Stimulated activated naive B cell treated with anti-CD40 and anti-IgM and Interleukin-4, amounts not matched to agents 10 μg/mL and 1 μg/mL and 100 μg/mL, for 72 hours (primary cell): Measurements from ENCODE around the gene POLR3K.
"Not testable (repeated sequence)": the region's sequence is repeated elsewhere in the genome, so short reads cannot be mapped to it uniquely, and the experiment has no call there.

Source experiments
- ATAC-seq, 2 donors: fragments of 150-1000 bp; cut with Tn5 transposase; replicated peaks; 2 replicates each; pipeline ENCODE4 v1.10.0; 2021; ENCODE audit warnings: moderate library complexity in 1 of 2
- DNase-seq: peaks from one replicate; pipeline ENCODE4 v3.0.0; 2021
- H3K27ac Mint-ChIP-seq: one replicate; pipeline ENCODE4 v1.8.0; 2022; ENCODE audit warnings: mild to moderate bottlenecking, mixed read lengths
- H3K27me3 Mint-ChIP-seq, 2 donors: one replicate each; pipeline ENCODE4 v1.8.0; 2022; ENCODE audit warnings: mixed read lengths in 2 of 2
- H3K36me3 Mint-ChIP-seq, 2 donors: one replicate each; pipeline ENCODE4 v1.8.0; 2022; ENCODE audit warnings: mixed read lengths in 2 of 2, mild to moderate bottlenecking in 1 of 2
- H3K4me1 Mint-ChIP-seq, 2 donors: one replicate each; pipeline ENCODE4 v1.8.0; 2022; ENCODE audit warnings: mixed read lengths in 2 of 2, mild to moderate bottlenecking in 1 of 2
- H3K4me3 Mint-ChIP-seq, 2 donors: one replicate each; pipeline ENCODE4 v1.8.0; 2022; ENCODE audit warnings: mild to moderate bottlenecking in 2 of 2, mixed read lengths in 2 of 2, moderate library complexity in 1 of 2
- H3K9me3 Mint-ChIP-seq, 2 donors: one replicate each; pipeline ENCODE4 v1.8.0; 2022; ENCODE audit warnings: mixed read lengths in 2 of 2, mild to moderate bottlenecking in 1 of 2

POLR3K gene

GRCh38 chr16:50769-51591 is 2.4 kb downstream of the POLR3K start:
- DNase-seq: no peak
- peak overlapping the region; percentile 55 to 92 for H3K4me3 Mint-ChIP-seq
- H3K36me3 Mint-ChIP-seq: peaks cover 29 to 42% of the 10 kb centered on the region in 2 donors

DNA sequence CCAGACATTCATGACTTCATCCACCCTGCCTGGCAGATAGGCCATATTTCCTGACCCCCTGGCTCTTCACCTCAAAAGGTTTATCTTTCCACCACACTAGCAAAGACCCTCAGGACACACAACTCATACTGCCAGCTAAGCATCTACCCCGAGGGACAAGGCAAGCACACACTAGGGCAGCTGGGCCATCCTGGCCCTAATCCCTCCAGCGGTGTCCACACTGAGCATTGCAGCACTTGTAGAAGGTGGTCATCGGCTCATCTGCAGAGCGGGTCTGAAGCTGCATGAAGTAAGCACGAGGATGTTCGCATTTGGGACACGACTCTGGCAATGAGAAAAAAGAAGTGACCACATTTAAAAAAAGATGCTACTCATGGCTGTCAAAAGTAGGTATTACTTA is 6.2 kb downstream of the POLR3K start:
- ATAC-seq (no peak), DNase-seq (no peak)
- H3K27ac Mint-ChIP-seq: peak overlapping the region; percentile 28
- H3K9me3 Mint-ChIP-seq: no peaks in the 10 kb centered on the region
- peaks cover 53 to 68% of the 10 kb centered on the region in 2 donors for H3K36me3 Mint-ChIP-seq
- peaks cover 20 to 26% of the 10 kb centered on the region in 2 donors for H3K4me1 Mint-ChIP-seq
- no peaks in the 10 kb centered on the region for H3K27me3 Mint-ChIP-seq
- H3K4me3 Mint-ChIP-seq: no peak overlapping the region

More at GRCh38 chr16:50769-51591, 2.4 kb downstream of the POLR3K start:
- Mint-ChIP-seq H3K9me3 (no peaks in the 10 kb centered on the region), H3K27me3 (no peaks in the 10 kb centered on the region), H3K4me1 (peaks cover 15 to 29% of the 10 kb centered on the region in 2 donors), H3K27ac (no peak overlapping the region)
- no peak for ATAC-seq

GRCh38 chr16:46510-46909 is 6.9 kb downstream of the POLR3K start:
- ATAC-seq, H3K4me3 Mint-ChIP-seq, H3K27ac Mint-ChIP-seq, H3K9me3 Mint-ChIP-seq, DNase-seq, H3K27me3 Mint-ChIP-seq: not testable (repeated sequence)
- Mint-ChIP-seq H3K36me3 (peaks cover 56 to 74% of the 10 kb centered on the region in 2 donors), H3K4me1 (peaks cover 22 to 31% of the 10 kb centered on the region in 2 donors)

DNA sequence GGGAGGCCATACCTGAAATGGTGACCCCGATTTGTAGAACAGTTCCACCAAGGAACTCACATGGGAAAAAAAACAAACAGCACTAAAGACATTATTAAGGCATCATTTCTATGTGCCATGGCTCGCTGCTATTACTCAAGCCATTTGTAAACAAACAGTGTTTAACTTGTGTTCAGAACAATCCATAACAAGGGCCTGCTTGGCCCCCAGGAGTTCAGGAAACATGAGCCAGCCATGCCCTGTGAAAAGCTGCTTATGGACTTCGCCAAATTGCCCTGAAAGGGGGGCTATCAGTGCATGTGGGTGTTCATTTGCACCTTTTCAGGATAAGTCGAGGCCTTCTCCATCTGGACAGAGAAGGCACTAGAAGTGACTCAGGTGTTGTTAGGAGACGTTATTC is 8.0 kb downstream of the POLR3K start:
- no peak for DNase-seq
- Mint-ChIP-seq H3K9me3 (no peaks in the 10 kb centered on the region), H3K27ac (no peak overlapping the region), H3K4me3 (no peak overlapping the region), H3K4me1 (peaks cover 22 to 25% of the 10 kb centered on the region in 2 donors), H3K27me3 (no peaks in the 10 kb centered on the region), H3K36me3 (peaks cover 51 to 71% of the 10 kb centered on the region in 2 donors)
- no peak for ATAC-seq

- ATAC-seq: no peak
- no peaks in the 10 kb centered on the region for H3K27me3 Mint-ChIP-seq
- no peak overlapping the region for H3K27ac Mint-ChIP-seq
- no peak for DNase-seq
- peaks cover 47 to 67% of the 10 kb centered on the region in 2 donors for H3K36me3 Mint-ChIP-seq
- no peak overlapping the region for H3K4me3 Mint-ChIP-seq
- peaks cover 18 to 25% of the 10 kb centered on the region in 2 donors for H3K4me1 Mint-ChIP-seq
- H3K9me3 Mint-ChIP-seq: no peaks in the 10 kb centered on the region
Measured at GRCh38 chr16:44655-45054, 8.8 kb downstream of the POLR3K start.

- peaks cover 31 to 38% of the 10 kb centered on the region in 2 donors for H3K4me1 Mint-ChIP-seq
- H3K27ac Mint-ChIP-seq: no peak overlapping the region
- no peak for ATAC-seq
- no peak for DNase-seq
- no peaks in the 10 kb centered on the region for H3K9me3 Mint-ChIP-seq
- H3K36me3 Mint-ChIP-seq: peaks cover 46 to 71% of the 10 kb centered on the region in 2 donors
- H3K27me3 Mint-ChIP-seq: no peaks in the 10 kb centered on the region
- no peak overlapping the region for H3K4me3 Mint-ChIP-seq
Measured at GRCh38 chr16:43294-43693, 10.1 kb downstream of the POLR3K start.

DNA sequence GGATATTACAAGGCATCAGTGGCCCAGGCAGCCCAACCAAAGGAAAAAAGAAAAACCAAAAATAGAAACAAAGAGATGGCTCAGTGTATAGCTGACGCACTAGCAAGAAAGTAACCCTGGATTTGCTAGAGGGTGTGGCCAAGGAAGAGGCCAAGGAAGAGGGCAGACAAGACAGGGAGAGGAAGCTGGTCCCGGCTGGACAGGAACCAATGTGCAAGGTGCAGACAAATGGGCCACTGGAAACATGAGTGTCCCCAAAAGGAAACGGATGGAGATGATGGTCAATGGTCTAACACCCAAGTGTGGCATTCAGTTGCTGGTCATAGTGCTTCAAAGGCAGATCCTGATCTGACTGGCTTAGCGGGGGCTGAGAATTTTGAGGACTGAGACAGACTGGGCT is 10.7 kb downstream of the POLR3K start:
- peaks cover 44 to 73% of the 10 kb centered on the region in 2 donors for H3K36me3 Mint-ChIP-seq
- peaks cover 37 to 41% of the 10 kb centered on the region in 2 donors for H3K4me1 Mint-ChIP-seq
- ATAC-seq (no peak), DNase-seq (no peak)
- no peaks in the 10 kb centered on the region for H3K27me3 Mint-ChIP-seq
- peak overlapping the region; percentile 72 for H3K27ac Mint-ChIP-seq
- H3K4me3 Mint-ChIP-seq: no peak overlapping the region
- H3K9me3 Mint-ChIP-seq: no peaks in the 10 kb centered on the region

DNA sequence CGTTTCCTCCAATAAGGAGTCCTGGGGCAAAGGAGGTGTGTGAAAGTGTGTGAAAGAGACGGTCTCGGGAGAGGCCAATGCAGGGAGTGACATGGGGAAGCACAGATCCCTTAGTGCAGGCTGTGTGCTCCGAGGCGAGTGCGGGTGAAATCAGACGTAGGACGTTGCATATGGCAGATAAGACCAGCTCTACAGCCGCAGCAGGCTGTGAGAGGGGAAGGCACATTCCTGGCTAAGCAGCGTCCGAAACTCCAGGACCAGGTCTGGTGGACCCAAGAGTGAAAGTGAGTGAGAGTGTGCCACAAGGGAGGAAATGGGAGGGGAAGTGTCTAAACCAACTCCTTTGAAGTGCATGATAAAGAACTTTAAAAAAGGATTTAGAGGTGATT is 11.3 kb downstream of the POLR3K start:
- H3K27me3 Mint-ChIP-seq: no peaks in the 10 kb centered on the region

GRCh38 chr16:41439-42068 is 11.9 kb downstream of the POLR3K start:
- DNase-seq: no peak
- H3K4me3 Mint-ChIP-seq: no peak overlapping the region
- H3K9me3 Mint-ChIP-seq: no peaks in the 10 kb centered on the region
- H3K27me3 Mint-ChIP-seq: no peaks in the 10 kb centered on the region
- H3K4me1 Mint-ChIP-seq: peaks cover 45 to 49% of the 10 kb centered on the region in 2 donors
- H3K36me3 Mint-ChIP-seq: peaks cover 40 to 71% of the 10 kb centered on the region in 2 donors
- H3K27ac Mint-ChIP-seq: peak overlapping the region; percentile 47
- ATAC-seq: no peak

More for the DNA sequence above, 11.3 kb downstream of the POLR3K start:
- H3K36me3 Mint-ChIP-seq: peaks cover 40 to 70% of the 10 kb centered on the region in 2 donors
- peak overlapping the region; percentile 2 for H3K27ac Mint-ChIP-seq
- peaks cover 42 to 44% of the 10 kb centered on the region in 2 donors for H3K4me1 Mint-ChIP-seq
- ATAC-seq (no peak), DNase-seq (no peak)
- H3K9me3 Mint-ChIP-seq: no peaks in the 10 kb centered on the region
- H3K4me3 Mint-ChIP-seq: no peak overlapping the region

GRCh38 chr16:38941-39892 is 14.2 kb downstream of the POLR3K start:
- Mint-ChIP-seq H3K4me3 (peak overlapping the region; percentile 26 to 36), H3K27me3 (no peaks in the 10 kb centered on the region), H3K4me1 (peaks cover 67 to 68% of the 10 kb centered on the region in 2 donors), H3K27ac (peak overlapping the region; percentile 81), H3K36me3 (peaks cover 28 to 66% of the 10 kb centered on the region in 2 donors), H3K9me3 (no peaks in the 10 kb centered on the region)
- ATAC-seq (peak; percentile 90 to 92), DNase-seq (peak; percentile 78)

DNA sequence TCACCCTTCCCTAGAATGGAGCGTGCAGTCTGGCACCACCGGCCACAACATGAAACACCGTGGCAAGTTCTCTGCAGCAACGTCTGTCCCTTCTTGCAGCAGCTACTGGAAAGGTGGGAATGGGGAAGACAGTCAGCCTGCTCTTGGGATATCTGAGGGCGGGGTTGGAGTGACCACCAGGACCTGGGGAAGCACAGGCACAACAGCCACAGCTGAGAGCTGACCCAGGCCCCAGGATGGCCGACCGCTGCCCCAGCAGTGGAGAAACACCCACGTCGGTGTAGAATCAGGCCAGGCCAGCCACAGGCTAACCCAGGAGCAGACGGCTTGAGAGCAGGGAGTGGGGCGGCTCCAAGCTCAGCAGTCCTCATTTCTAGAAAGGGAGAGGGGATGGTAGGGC is 15.2 kb downstream of the POLR3K start:
- not testable (repeated sequence) for ATAC-seq, H3K27me3 Mint-ChIP-seq, DNase-seq, H3K9me3 Mint-ChIP-seq
- Mint-ChIP-seq H3K27ac (peak overlapping the region; percentile 89), H3K4me3 (peak overlapping the region in 1 of 2 donors; percentile 27), H3K36me3 (peaks cover 25 to 64% of the 10 kb centered on the region in 2 donors), H3K4me1 (peaks cover 73 to 77% of the 10 kb centered on the region in 2 donors)

DNA sequence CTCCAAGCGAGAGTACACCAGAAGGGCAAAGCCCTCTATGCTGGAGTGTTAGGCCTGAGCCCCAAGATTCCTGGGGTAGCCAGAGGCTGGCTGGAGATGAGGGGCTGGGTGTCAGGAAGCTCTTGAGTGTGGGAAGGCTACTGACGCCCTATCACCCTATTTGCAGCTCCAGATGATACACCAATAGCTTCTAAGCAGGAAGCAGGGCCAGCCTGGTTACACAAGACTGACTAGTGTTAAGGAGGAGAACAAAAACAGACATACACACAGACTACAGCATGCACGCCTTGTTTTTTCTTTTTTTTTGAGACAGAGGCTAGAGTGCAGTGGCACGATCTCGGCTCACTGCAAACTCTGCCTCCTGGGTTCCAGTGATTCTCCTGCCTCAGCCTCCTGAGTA is 15.9 kb downstream of the POLR3K start:
- Mint-ChIP-seq H3K4me3 (no peak overlapping the region), H3K4me1 (peaks cover 68 to 74% of the 10 kb centered on the region in 2 donors), H3K27ac (peak overlapping the region; percentile 89), H3K9me3 (no peaks in the 10 kb centered on the region), H3K27me3 (no peaks in the 10 kb centered on the region), H3K36me3 (peaks cover 19 to 57% of the 10 kb centered on the region in 2 donors)
- ATAC-seq: no peak
- DNase-seq: no peak

- Mint-ChIP-seq H3K27me3 (no peaks in the 10 kb centered on the region), H3K27ac (peak overlapping the region; percentile 94), H3K4me3 (peak overlapping the region in 1 of 2 donors; percentile 40), H3K9me3 (no peaks in the 10 kb centered on the region), H3K4me1 (peaks cover 61 to 76% of the 10 kb centered on the region in 2 donors), H3K36me3 (peaks cover 11 to 46% of the 10 kb centered on the region in 2 donors)
- ATAC-seq (no peak), DNase-seq (no peak)
Measured at GRCh38 chr16:36336-36984, 16.9 kb downstream of the POLR3K start.
